GM12873 (cell line): ENCODE results near the gene CEP112.

Experiments
- CTCF ChIP-seq: IDR thresholded peaks from 2 replicates; pipeline ENCODE4 v1.5.1; 2012; ENCODE audit warnings: low read depth, mild to moderate bottlenecking, moderate library complexity, low read length, control low read depth; ENCODE audit not compliant: insufficient read depth; ENCODE audit errors: missing control alignments

Gene CEP112

GRCh38 chr17:66006654-66007053 lies 185.3 kb downstream of the CEP112 start:
- TF ChIP-seq CTCF = no peak

- no peak for TF ChIP-seq CTCF
Measured at GRCh38 chr17:66002812-66003211, 189.1 kb downstream of the CEP112 start.

GRCh38 chr17:66002063-66002585 lies 189.8 kb downstream of the CEP112 start:
- no peak for TF ChIP-seq CTCF

- TF ChIP-seq CTCF = no peak
Measured at GRCh38 chr17:66000216-66000615, 191.7 kb downstream of the CEP112 start.

- no peak for TF ChIP-seq CTCF
Measured at GRCh38 chr17:65998675-65999074, 193.3 kb downstream of the CEP112 start.

- no peak for TF ChIP-seq CTCF
Measured at GRCh38 chr17:65994679-65995078, 197.3 kb downstream of the CEP112 start.

- TF ChIP-seq CTCF = no peak
Measured at GRCh38 chr17:65994114-65994513, 197.8 kb downstream of the CEP112 start.

- TF ChIP-seq CTCF = no peak
Measured at GRCh38 chr17:65990593-65990992, 201.3 kb downstream of the CEP112 start.
